ENCODE measurements around the gene LCN10.
"Not testable (repeated sequence)": the region's sequence is repeated elsewhere in the genome, so short reads cannot be mapped to it uniquely, and the experiment has no call there.

The LCN10 gene

DNA sequence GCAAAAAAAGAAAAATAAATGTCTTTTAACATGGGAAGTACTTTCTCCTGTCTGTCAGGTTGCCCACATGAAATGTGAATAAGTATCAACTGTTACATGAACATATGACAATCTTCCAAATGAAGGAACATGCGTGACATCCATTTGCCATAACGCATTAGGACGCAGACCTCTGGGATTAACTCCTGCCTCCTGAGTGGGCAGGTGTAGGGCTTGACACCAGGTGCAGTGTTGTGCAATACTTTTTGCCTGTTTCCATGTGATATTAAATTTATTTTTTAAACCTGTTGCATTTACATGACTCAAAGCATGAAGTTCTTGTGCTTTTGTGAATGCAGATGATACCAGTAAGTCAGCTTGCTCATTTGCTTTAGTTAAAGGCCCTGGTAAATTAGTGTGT, 39.7 kb upstream of the LCN10 start:
- no peak for DNase-seq (ENCODE audit: low spot score)
- H3K9me3 Mint-ChIP-seq: no peaks in the 10 kb centered on the region
- no peak overlapping the region for H3K27ac Mint-ChIP-seq
- H3K4me1 Mint-ChIP-seq (ENCODE audit: low read depth): peaks cover under 1% of the 10 kb centered on the region
- peaks cover 35% of the 10 kb centered on the region for H3K27me3 Mint-ChIP-seq (ENCODE audit: low read depth)
- no peaks in the 10 kb centered on the region for H3K36me3 Mint-ChIP-seq (ENCODE audit: low read depth)
- H3K4me3 Mint-ChIP-seq: no peak overlapping the region

- H3K9me3 Mint-ChIP-seq: no peaks in the 10 kb centered on the region
- no peak for DNase-seq (ENCODE audit: low spot score)
- no peak overlapping the region for H3K4me3 Mint-ChIP-seq
- H3K27ac Mint-ChIP-seq: no peak overlapping the region
- H3K27me3 Mint-ChIP-seq (ENCODE audit: low read depth): peaks cover 36% of the 10 kb centered on the region
- no peaks in the 10 kb centered on the region for H3K4me1 Mint-ChIP-seq (ENCODE audit: low read depth)
- no peaks in the 10 kb centered on the region for H3K36me3 Mint-ChIP-seq (ENCODE audit: low read depth)
These were observed 37.1 kb upstream of the LCN10 start for GRCh38 chr9:136779808-136780207.

DNA sequence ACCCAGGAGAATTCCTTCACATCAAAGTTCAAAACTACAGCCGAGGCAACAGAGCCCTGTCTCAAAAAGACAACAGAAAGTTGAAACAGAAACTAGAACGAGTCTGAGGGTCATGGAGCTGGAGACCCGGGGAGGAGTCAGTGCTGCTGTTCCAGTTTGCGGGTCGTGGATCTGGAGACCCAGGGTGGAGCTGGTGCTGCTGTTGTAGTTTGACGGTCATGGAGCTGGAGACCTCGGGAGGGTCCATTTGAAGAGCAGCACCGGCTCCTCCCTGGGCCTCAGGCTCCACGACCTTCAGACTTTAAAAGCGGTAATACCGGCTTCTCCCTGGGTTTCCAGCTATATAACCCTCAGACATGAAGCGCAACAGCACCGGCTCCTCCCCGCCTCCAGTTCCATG, 34.6 kb upstream of the LCN10 start:
- H3K4me3 Mint-ChIP-seq: no peak overlapping the region
- peaks cover 8% of the 10 kb centered on the region for H3K9me3 Mint-ChIP-seq
- peaks cover 32% of the 10 kb centered on the region for H3K27me3 Mint-ChIP-seq (ENCODE audit: low read depth)
- H3K27ac Mint-ChIP-seq: no peak overlapping the region
- no peaks in the 10 kb centered on the region for H3K4me1 Mint-ChIP-seq (ENCODE audit: low read depth)
- no peak for DNase-seq (ENCODE audit: low spot score)
- no peaks in the 10 kb centered on the region for H3K36me3 Mint-ChIP-seq (ENCODE audit: low read depth)

DNA sequence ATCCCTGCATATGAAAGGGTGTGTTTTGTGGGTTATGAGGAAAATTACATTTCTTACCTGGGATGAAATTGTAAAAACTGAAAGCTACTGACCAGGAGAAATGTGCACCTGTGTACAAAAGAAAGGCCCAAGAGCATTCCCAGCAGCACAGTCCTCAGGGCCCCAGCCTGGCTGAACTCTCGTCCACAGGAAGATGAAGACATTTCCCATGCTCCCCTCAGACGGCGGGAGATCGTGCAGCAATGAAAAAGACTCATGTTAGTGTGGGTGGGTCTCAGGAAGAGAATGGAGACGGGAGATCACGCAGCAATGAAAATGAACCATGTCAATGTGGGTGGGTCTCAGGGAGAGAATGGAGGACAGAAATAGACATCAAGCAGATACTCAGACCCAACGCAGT, 34.2 kb upstream of the LCN10 start:
- Mint-ChIP-seq H3K9me3 (peaks cover 8% of the 10 kb centered on the region), H3K4me1 (ENCODE audit: low read depth) (no peaks in the 10 kb centered on the region), H3K36me3 (ENCODE audit: low read depth) (no peaks in the 10 kb centered on the region), H3K4me3 (no peak overlapping the region), H3K27me3 (ENCODE audit: low read depth) (peaks cover 32% of the 10 kb centered on the region), H3K27ac (no peak overlapping the region)
- no peak for DNase-seq (ENCODE audit: low spot score)

- Mint-ChIP-seq H3K4me3 (no peak overlapping the region), H3K27ac (no peak overlapping the region), H3K4me1 (ENCODE audit: low read depth) (no peaks in the 10 kb centered on the region), H3K27me3 (ENCODE audit: low read depth) (peaks cover 25% of the 10 kb centered on the region), H3K9me3 (peaks cover 8% of the 10 kb centered on the region), H3K36me3 (ENCODE audit: low read depth) (no peaks in the 10 kb centered on the region)
- DNase-seq (ENCODE audit: low spot score): no peak
These were observed 32.5 kb upstream of the LCN10 start for GRCh38 chr9:136775191-136775590.

- DNase-seq (ENCODE audit: low spot score): no peak
- Mint-ChIP-seq H3K4me3 (no peak overlapping the region), H3K27me3 (ENCODE audit: low read depth) (peaks cover 21% of the 10 kb centered on the region), H3K27ac (no peak overlapping the region), H3K36me3 (ENCODE audit: low read depth) (no peaks in the 10 kb centered on the region), H3K4me1 (ENCODE audit: low read depth) (peaks cover 2% of the 10 kb centered on the region), H3K9me3 (peaks cover 8% of the 10 kb centered on the region)
These were observed 31.8 kb upstream of the LCN10 start for GRCh38 chr9:136774416-136775045.

DNA sequence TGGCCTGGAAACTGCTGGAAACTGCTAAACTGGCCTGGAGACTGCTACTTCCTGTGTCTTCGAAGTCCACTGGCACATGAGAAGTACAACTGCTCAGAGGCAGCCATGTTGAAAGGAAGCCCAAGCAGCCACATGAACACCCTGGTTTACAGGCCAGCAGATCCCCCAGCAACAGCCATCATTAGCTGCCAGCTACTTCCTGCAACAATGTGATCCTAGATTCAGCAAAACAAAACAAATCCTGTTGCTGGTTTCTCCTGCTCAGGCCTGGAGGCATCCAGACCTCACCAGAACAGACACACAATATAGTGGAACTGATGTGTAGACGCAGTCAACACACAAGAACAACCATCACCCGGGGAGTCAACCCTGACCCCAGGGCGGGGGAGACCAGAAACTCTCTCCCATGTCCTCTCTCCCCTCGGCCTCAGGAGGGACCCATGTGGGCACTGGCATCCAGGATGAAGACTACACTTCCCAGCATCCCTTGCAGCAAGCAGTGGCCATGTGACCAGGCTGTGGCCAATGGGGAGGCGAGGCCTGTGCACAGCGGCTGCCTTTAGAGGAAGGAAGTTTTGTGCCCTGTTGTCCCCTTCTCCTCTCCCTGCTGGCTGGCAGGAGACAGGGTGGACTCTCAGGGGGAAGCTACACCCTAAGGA, 30.8 kb upstream of the LCN10 start:
- Mint-ChIP-seq H3K27ac (no peak overlapping the region), H3K27me3 (ENCODE audit: low read depth) (peaks cover 14% of the 10 kb centered on the region)

GRCh38 chr9:136771907-136772415, 29.2 kb upstream of the LCN10 start:
- Mint-ChIP-seq H3K4me1 (ENCODE audit: low read depth) (peaks cover 4% of the 10 kb centered on the region), H3K36me3 (ENCODE audit: low read depth) (no peaks in the 10 kb centered on the region), H3K27ac (no peak overlapping the region), H3K9me3 (peaks cover 8% of the 10 kb centered on the region), H3K27me3 (ENCODE audit: low read depth) (peaks cover 5% of the 10 kb centered on the region), H3K4me3 (no peak overlapping the region)
- DNase-seq (ENCODE audit: low spot score): no peak

More for the DNA sequence above, 30.8 kb upstream of the LCN10 start:
- H3K36me3 Mint-ChIP-seq (ENCODE audit: low read depth): no peaks in the 10 kb centered on the region
- peaks cover 2% of the 10 kb centered on the region for H3K4me1 Mint-ChIP-seq (ENCODE audit: low read depth)
- DNase-seq (ENCODE audit: low spot score): no peak
- peaks cover 8% of the 10 kb centered on the region for H3K9me3 Mint-ChIP-seq
- H3K4me3 Mint-ChIP-seq: no peak overlapping the region

DNA sequence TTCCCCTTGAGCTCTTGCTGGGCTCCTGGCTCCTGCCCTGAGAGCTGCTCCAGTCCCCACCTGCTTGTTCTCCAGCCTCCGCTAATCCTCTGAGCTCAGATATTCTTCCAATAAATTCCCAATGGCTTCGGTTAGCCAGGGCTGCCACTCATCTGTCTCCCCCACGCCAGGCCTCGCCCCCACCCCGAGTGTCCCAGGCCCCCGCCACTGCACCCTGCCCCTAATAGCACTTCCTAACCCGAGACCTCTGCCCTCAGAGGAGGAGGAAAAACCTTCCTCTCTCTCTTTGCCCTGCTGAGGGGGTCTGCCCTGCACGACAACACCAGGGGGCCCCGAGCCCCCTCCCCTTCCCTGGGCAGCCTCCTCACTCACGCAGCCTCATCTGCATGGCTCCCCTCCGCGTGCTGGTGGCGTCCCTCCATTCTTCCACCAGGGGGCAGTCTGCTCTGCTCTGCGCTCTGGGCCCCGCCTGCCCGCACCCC, 27.0 kb upstream of the LCN10 start:
- no peak overlapping the region for H3K4me3 Mint-ChIP-seq
- H3K27ac Mint-ChIP-seq: no peak overlapping the region
- peaks cover 6% of the 10 kb centered on the region for H3K4me1 Mint-ChIP-seq (ENCODE audit: low read depth)
- peaks cover 8% of the 10 kb centered on the region for H3K9me3 Mint-ChIP-seq
- H3K36me3 Mint-ChIP-seq (ENCODE audit: low read depth): no peaks in the 10 kb centered on the region
- peaks cover 6% of the 10 kb centered on the region for H3K27me3 Mint-ChIP-seq (ENCODE audit: low read depth)
- no peak for DNase-seq (ENCODE audit: low spot score)

GRCh38 chr9:136766410-136767120, 23.8 kb upstream of the LCN10 start:
- not testable (repeated sequence) for H3K9me3 Mint-ChIP-seq; H3K4me3 Mint-ChIP-seq; H3K4me1 Mint-ChIP-seq (ENCODE audit: low read depth); H3K27me3 Mint-ChIP-seq (ENCODE audit: low read depth); H3K27ac Mint-ChIP-seq; H3K36me3 Mint-ChIP-seq (ENCODE audit: low read depth)
- DNase-seq (ENCODE audit: low spot score): peak; percentile 38

GRCh38 chr9:136765745-136766409, 23.1 kb upstream of the LCN10 start:
- H3K9me3 Mint-ChIP-seq; H3K4me3 Mint-ChIP-seq; H3K36me3 Mint-ChIP-seq (ENCODE audit: low read depth); H3K27me3 Mint-ChIP-seq (ENCODE audit: low read depth); H3K27ac Mint-ChIP-seq; H3K4me1 Mint-ChIP-seq (ENCODE audit: low read depth); DNase-seq (ENCODE audit: low spot score): not testable (repeated sequence)

DNA sequence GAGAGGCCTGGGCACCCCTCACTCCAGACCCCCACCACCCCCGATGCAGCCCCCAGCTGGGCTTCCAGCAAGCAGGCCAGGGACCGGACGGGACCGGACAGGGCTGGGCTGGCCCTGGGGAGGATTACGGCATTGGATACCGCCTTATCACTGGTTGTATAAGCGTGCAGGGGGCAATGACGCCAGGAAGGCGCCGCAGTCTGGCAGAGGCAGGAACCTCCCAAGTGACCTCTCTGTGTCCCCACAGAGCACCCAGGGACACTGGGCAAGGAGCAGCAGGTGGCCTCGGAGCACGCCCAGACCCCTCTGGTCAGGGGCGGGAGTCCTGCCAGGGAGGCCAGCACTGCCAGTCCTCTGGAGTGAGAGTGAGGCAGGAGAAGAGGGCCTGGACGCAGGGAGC, 22.3 kb upstream of the LCN10 start:
- Mint-ChIP-seq H3K27ac (no peak overlapping the region), H3K27me3 (ENCODE audit: low read depth) (peaks cover 6% of the 10 kb centered on the region), H3K36me3 (ENCODE audit: low read depth) (no peaks in the 10 kb centered on the region), H3K9me3 (no peaks in the 10 kb centered on the region), H3K4me1 (ENCODE audit: low read depth) (peaks cover 6% of the 10 kb centered on the region), H3K4me3 (no peak overlapping the region)
- DNase-seq (ENCODE audit: low spot score): no peak

DNA sequence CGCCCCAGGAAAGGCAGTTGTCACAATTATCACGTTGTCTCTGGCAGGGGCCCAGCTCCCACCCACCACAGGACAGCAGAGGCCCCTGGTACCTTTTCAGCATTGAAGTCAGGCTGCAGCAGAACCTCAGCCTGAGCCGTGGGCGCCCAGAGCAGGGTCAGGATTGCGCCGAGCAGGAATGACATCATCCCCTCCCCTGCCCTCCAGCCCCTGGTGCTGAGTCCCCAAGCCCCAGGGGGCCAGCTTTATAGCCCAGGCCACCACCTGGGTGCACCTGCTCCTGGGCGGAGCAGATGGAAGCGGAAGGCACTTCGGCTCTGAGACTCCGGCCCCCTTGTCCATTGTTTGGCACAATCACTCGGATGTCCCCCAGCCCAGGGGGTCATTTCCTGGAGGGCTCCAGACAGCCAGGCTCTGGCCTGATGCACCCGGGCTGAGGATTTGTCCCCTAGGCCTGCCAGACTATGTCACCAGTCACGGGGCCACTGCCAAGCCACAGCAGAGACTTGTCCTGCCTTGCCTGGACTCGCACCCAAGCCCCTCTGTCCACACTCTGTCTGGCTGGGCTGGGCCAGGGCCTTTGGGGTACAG, 21.7 kb upstream of the LCN10 start, which contains the start of gene LCN15:
TSS of gene LCN15 (minus strand) at position 218 of the 591 bp plus-strand sequence. CDS start at position 188, 30 bp downstream.
- H3K36me3 Mint-ChIP-seq (ENCODE audit: low read depth): no peaks in the 10 kb centered on the region
- no peak within 1 kb of the TSS for H3K4me3 Mint-ChIP-seq
- H3K4me1 Mint-ChIP-seq (ENCODE audit: low read depth): peaks cover 4% of the 10 kb centered on the region
- no peak for DNase-seq (ENCODE audit: low spot score)
- no peaks in the 10 kb centered on the region for H3K9me3 Mint-ChIP-seq
- H3K27ac Mint-ChIP-seq: no peak within 1 kb of the TSS
- peaks cover 4% of the 10 kb centered on the region for H3K27me3 Mint-ChIP-seq (ENCODE audit: low read depth)
